GM12878 (cell line): ENCODE measurements around the gene RPL13A. TPM values are rescaled to one million over a fixed set of nuclear protein-coding genes. Genes with fewer than 3 reads are reported as not detected.

Experiments
- ATAC-seq: fragments of 200-7000 bp; cut with Tn5 transposase; 3 replicates; pipeline ENCODE4 v1.9.1; 2020; ENCODE audit warnings: mild to moderate bottlenecking, moderate library complexity
- BruUV-seq: library from RNA; stranded (reverse); fragments of 400-500 nt; replicated peaks from 2 replicates; lab custom pipeline; 2021; lab: Mats Ljungman, UMichigan
- CTCF ChIA-PET: fragments of 300-600 bp; sonication (Branson Sonifier 250); formaldehyde crosslinking; extraction: SDS; loops from one replicate; lab custom pipeline; 2021; ENCODE audit warnings: inconsistent platforms; lab: Yijun Ruan, JAX
- POLR2A ChIA-PET: fragments of 350-600 bp; formaldehyde crosslinking; extraction: SDS; loops from one replicate; lab custom pipeline; 2021; ENCODE audit warnings: inconsistent platforms; lab: Charles Lee
- RAD21 ChIA-PET: fragments of 300-600 bp; sonication (Branson Sonifier 250); formaldehyde crosslinking; loops from one replicate; lab custom pipeline; 2023; ENCODE audit warnings: antibody characterized with exemption; ENCODE audit not compliant: unreplicated experiment; lab: Charles Lee
- SMC1A ChIA-PET: fragments of 300-600 bp; sonication (Branson Sonifier 250); formaldehyde crosslinking; loops from one replicate; lab custom pipeline; 2023; ENCODE audit not compliant: unreplicated experiment, uncharacterized antibody; lab: Charles Lee
- DNase-seq: peaks from one replicate; pipeline ENCODE4 v3.0.0-alpha.2; 2011; ENCODE audit warnings: low read depth, low spot score
- FAIRE-seq: peaks from 3 replicates; lab custom pipeline; 2011; peaks lifted over from hg19 to GRCh38; lab: Jason Lieb, UNC
- H2AFZ ChIP-seq: 2 replicates; pipeline ENCODE4 v1.6.0; 2011; ENCODE audit warnings: low read depth, low read length, control low read depth; ENCODE audit not compliant: control insufficient read depth
- H3K27ac ChIP-seq: 2 replicates; pipeline ENCODE4 v1.5.1; 2011; ENCODE audit warnings: control low read depth; ENCODE audit not compliant: control insufficient read depth, insufficient read depth
- H3K27me3 ChIP-seq, 2 experiments: replicated peaks in 1 of 2; 2 replicates each; pipeline versions ENCODE4 v1.6.0 to v1.6.1; 2011; ENCODE audit warnings: low read length in 1 of 2; ENCODE audit not compliant: control insufficient read depth in 2 of 2, insufficient read depth in 2 of 2
- H3K36me3 ChIP-seq, 2 experiments: 2 replicates each; pipeline ENCODE4 v1.5.1; 2011; ENCODE audit warnings: low read length in 1 of 2; ENCODE audit not compliant: control insufficient read depth in 2 of 2, insufficient read depth in 2 of 2
- H3K4me1 ChIP-seq: 2 replicates; pipeline ENCODE4 v1.6.1; 2011; ENCODE audit warnings: mild to moderate bottlenecking, low read length, moderate library complexity, mixed read lengths; ENCODE audit not compliant: control insufficient read depth, insufficient read depth
- H3K4me2 ChIP-seq: 2 replicates; pipeline ENCODE4 v1.6.0; 2011; ENCODE audit warnings: control low read depth; ENCODE audit not compliant: control insufficient read depth, insufficient read depth
- H3K4me3 ChIP-seq: fragments of 200-600 bp; sonication (generic); 2 replicates; pipeline ENCODE4 v1.5.1; 2016
- H3K79me2 ChIP-seq: 2 replicates; pipeline ENCODE4 v1.6.0; 2011; ENCODE audit warnings: low read length; ENCODE audit not compliant: control insufficient read depth, insufficient read depth
- H3K9ac ChIP-seq: 2 replicates; pipeline ENCODE4 v1.8.0; 2011; ENCODE audit warnings: low read length, control low read depth, mixed read lengths; ENCODE audit not compliant: control insufficient read depth, insufficient read depth
- H3K9me3 ChIP-seq: replicated peaks from 3 replicates; pipeline ENCODE4 v1.5.1; 2011; ENCODE audit warnings: mild to moderate bottlenecking, low read length; ENCODE audit not compliant: control insufficient read depth, insufficient read depth
- H4K20me1 ChIP-seq: 2 replicates; pipeline ENCODE4 v1.6.0; 2011; ENCODE audit not compliant: control insufficient read depth, insufficient read depth
- BRCA1 ChIP-seq: IDR thresholded peaks from 2 replicates; pipeline ENCODE4 v1.6.1; 2011; ENCODE audit warnings: low read depth, low read length, improper control_type of control experiment
- E2F4 ChIP-seq: IDR thresholded peaks from 2 replicates; pipeline ENCODE4 v1.6.1; 2012; ENCODE audit warnings: low read depth, low read length, improper control_type of control experiment
- HDAC6 ChIP-seq: fragments of 200-600 bp; sonication (generic); IDR thresholded peaks from one replicate; pipeline ENCODE4 v1.8.0; 2017; ENCODE audit warnings: antibody characterized with exemption; ENCODE audit not compliant: unreplicated experiment
- HSF1 ChIP-seq: fragments of 150-350 bp; IDR thresholded peaks from 2 replicates; pipeline ENCODE4 v1.6.1; 2014; ENCODE audit warnings: mild to moderate bottlenecking, low read depth, low read length
- IKZF1 ChIP-seq: fragments of 450-650 bp; conservative IDR thresholded peaks from 2 replicates; pipeline ENCODE4 v1.6.1; 2017; ENCODE audit warnings: antibody characterized with exemption, mild to moderate bottlenecking
- IKZF2 ChIP-seq, 2 experiments: fragments of 450-650 bp; IDR thresholded peaks; 2 replicates each; pipeline ENCODE4 v1.6.1; 2017; ENCODE audit warnings: mild to moderate bottlenecking in 2 of 2, moderate library complexity in 2 of 2
- KAT2A ChIP-seq: conservative IDR thresholded peaks from 2 replicates; pipeline ENCODE4 v1.6.1; 2011; ENCODE audit warnings: low read depth, low read length; ENCODE audit not compliant: control insufficient read depth
- LARP7 ChIP-seq: fragments of 450-650 bp; IDR thresholded peaks from 2 replicates; pipeline ENCODE4 v1.6.1; 2017; ENCODE audit warnings: mild to moderate bottlenecking
- MEF2B ChIP-seq: fragments of 450-650 bp; IDR thresholded peaks from 2 replicates; pipeline ENCODE4 v1.6.1; 2018; ENCODE audit warnings: mild to moderate bottlenecking, moderate library complexity; ENCODE audit not compliant: partially characterized antibody, poor library complexity, severe bottlenecking
- MTA3 ChIP-seq: IDR thresholded peaks from 2 replicates; pipeline ENCODE4 v1.6.1; 2012; ENCODE audit warnings: low read length, inconsistent platforms, borderline replicate concordance
- RBBP5 ChIP-seq: fragments of 200-600 bp; sonication (generic); conservative IDR thresholded peaks from 2 replicates; pipeline ENCODE4 v1.6.1; 2016
- RELB ChIP-seq: fragments of 450-650 bp; IDR thresholded peaks from 2 replicates; pipeline ENCODE4 v1.6.1; 2017; ENCODE audit warnings: low read depth, mild to moderate bottlenecking, moderate library complexity
- RUNX3 ChIP-seq: IDR thresholded peaks from 2 replicates; pipeline ENCODE4 v1.6.1; 2012; ENCODE audit warnings: low read length, inconsistent platforms
- SMAD5 ChIP-seq: IDR thresholded peaks from 2 replicates; pipeline ENCODE4 v1.6.1; 2016; ENCODE audit warnings: antibody characterized with exemption, low read depth
- SPI1 ChIP-seq: IDR thresholded peaks from 2 replicates; pipeline ENCODE4 v1.6.1; 2011; ENCODE audit warnings: low read depth, mild to moderate bottlenecking, low read length, moderate library complexity, borderline replicate concordance; ENCODE audit not compliant: insufficient read depth
- STAT1 ChIP-seq: fragments of 450-650 bp; conservative IDR thresholded peaks from 2 replicates; pipeline ENCODE4 v1.6.1; 2014; ENCODE audit warnings: antibody characterized with exemption, mild to moderate bottlenecking
- USF1 ChIP-seq: IDR thresholded peaks from 2 replicates; pipeline ENCODE4 v1.6.1; 2011; ENCODE audit warnings: borderline replicate concordance, low read depth, mild to moderate bottlenecking, moderate library complexity, mixed read lengths, low read length; ENCODE audit not compliant: insufficient read depth; ENCODE audit errors: extremely low read length
- ZBED1 ChIP-seq: IDR thresholded peaks from 2 replicates; pipeline ENCODE4 v1.6.1; 2016; ENCODE audit warnings: borderline replicate concordance
- ZNF24 ChIP-seq: fragments of 450-650 bp; IDR thresholded peaks from 2 replicates; pipeline ENCODE4 v1.6.1; 2017; ENCODE audit warnings: antibody characterized with exemption, mild to moderate bottlenecking
- WGBS: methylation state at CpG from one replicate; pipeline ENCODE4 v1.1.6; 2016; ENCODE audit warnings: low lambda C conversion rate; ENCODE audit not compliant: insufficient replicate concordance, insufficient coverage; ENCODE audit errors: missing lambda C conversion rate; 5-methylcytosine and 5-hydroxymethylcytosine counted together
- in situ Hi-C: fragments of 300-500 bp; cut with MboI; formaldehyde crosslinking; loops from 9 replicates; pipeline ENCODE4 v1.14.3; 2018; ENCODE audit warnings: mixed read lengths
- intact Hi-C: fragments of 100-400 bp; cut with micrococcal nuclease; formaldehyde crosslinking; loops from one replicate; pipeline ENCODE4 v1.14.2; 2022; ENCODE audit not compliant: unreplicated experiment
- polyA plus RNA-seq, 11 experiments: library from polyadenylated mRNA; depleted of rRNA in 4 of 11; unstranded in 6 of 11; stranded (reverse) in 5 of 11; fragments of >200 nt; fragmentation: Nextera tagmentation in 4 of 11; fragmentation: Illumina TruSeq in 1 of 11; extraction: Ambion mirVana in 4 of 11; extraction: Trizol in 1 of 11; gene quantifications; 1 replicate in 1 of 11; 2 replicates in 10 of 11; pipeline versions ENCODE4 v1.2.1 to v1.2.3, GENCODE V29; 2011 to 2016; ENCODE audit warnings: inconsistent platforms in 2 of 11, missing spikeins in 2 of 11, low read depth in 1 of 11
- total RNA-seq, 4 experiments: library from RNA; depleted of rRNA in 3 of 4; stranded (reverse); fragments of >200 nt in 3 of 4; fragmentation: Illumina TruSeq in 1 of 4; extraction: Trizol in 1 of 4; gene quantifications; 2 replicates each; pipeline versions ENCODE4 v1.2.1 to v1.2.3, GENCODE V29; 2013 to 2021

RPL13A gene
- total and polyA plus RNA-seq, 10 of the 15 experiments (the other 5 are each of a cell fraction or from before 2014, with no cell fraction given), result 1,426 to 8,961 (median 4,266) TPM

- WGBS, result 2% methylated on average over 6 of the region's 6 CpGs
- intact Hi-C loops, result no loop called here
- Histone ChIP-seq H3K36me3 (no peaks in the 10 kb centered on the region), H3K79me2 (no peaks in the 10 kb centered on the region), H3K27me3 (peaks cover 12 to 31% of the 10 kb centered on the region in 2 experiments), H3K4me2 (no peak overlapping the region), H3K9ac (no peak overlapping the region), H4K20me1 (no peaks in the 10 kb centered on the region), H3K4me1 (no peaks in the 10 kb centered on the region), H2AFZ (no peak overlapping the region), H3K9me3 (no peaks in the 10 kb centered on the region), H3K4me3 (no peak overlapping the region), H3K27ac (no peak overlapping the region)
- BruUV-seq, result no TSS peak
- POLR2A ChIA-PET, result no interaction called here
- ATAC-seq, result no peak
- no peak for FAIRE-seq
- TF ChIP-seq HDAC6, result no peak
- TF ChIP-seq IKZF1, result no peak
- TF ChIP-seq ZBED1, result no peak
- TF ChIP-seq RBBP5, result no peak
- TF ChIP-seq LARP7, result no peak
- TF ChIP-seq HSF1, result no peak
- no peak for TF ChIP-seq MEF2B
- TF ChIP-seq SPI1, result no peak
- no peak for TF ChIP-seq USF1
- no peak for TF ChIP-seq STAT1
- no peak for TF ChIP-seq RELB
- no peak for TF ChIP-seq BRCA1
- TF ChIP-seq SMAD5, result no peak
- TF ChIP-seq KAT2A, result no peak
- TF ChIP-seq E2F4, result no peak
- no peak for TF ChIP-seq IKZF2 (IDR thresholded peaks at IDR 0.05)
- TF ChIP-seq ZNF24, result no peak
- TF ChIP-seq MTA3, result no peak
- no peak for TF ChIP-seq RUNX3
- in situ Hi-C loops, result loop anchor here (5.0 kb wide), 1 partner anchor 48 kb away; no protein-coding TSS in a partner anchor
- no peak for DNase-seq
- CTCF ChIA-PET, result interaction anchor here (1.0 to 1.3 kb wide), 3 partner anchors 10 to 48 kb away, joined by 4 to 5 read pairs (median 4); partner anchors contain the start of gene PIH1D1
- SMC1A ChIA-PET, result interaction anchor here (1.0 to 1.6 kb wide), 4 partner anchors 14 to 48 kb away, joined by 3 to 5 read pairs (median 3); no protein-coding TSS in a partner anchor
- RAD21 ChIA-PET, result no interaction called here
Observed at GRCh38 chr19:49439836-49440235, 47.6 kb upstream of the RPL13A start.
